NCI-H2196 (cell line): Measurements from ENCODE around the gene ITGA6.
A peak's percentile ranks its signal among the peaks of the same experiment; 100 is the strongest.

Experiments
- DNase-seq: peaks from one replicate; lab custom pipeline; 2025; ENCODE audit not compliant: unreplicated experiment; lab: John Stamatoyannopoulos, UW

ITGA6 gene

DNA sequence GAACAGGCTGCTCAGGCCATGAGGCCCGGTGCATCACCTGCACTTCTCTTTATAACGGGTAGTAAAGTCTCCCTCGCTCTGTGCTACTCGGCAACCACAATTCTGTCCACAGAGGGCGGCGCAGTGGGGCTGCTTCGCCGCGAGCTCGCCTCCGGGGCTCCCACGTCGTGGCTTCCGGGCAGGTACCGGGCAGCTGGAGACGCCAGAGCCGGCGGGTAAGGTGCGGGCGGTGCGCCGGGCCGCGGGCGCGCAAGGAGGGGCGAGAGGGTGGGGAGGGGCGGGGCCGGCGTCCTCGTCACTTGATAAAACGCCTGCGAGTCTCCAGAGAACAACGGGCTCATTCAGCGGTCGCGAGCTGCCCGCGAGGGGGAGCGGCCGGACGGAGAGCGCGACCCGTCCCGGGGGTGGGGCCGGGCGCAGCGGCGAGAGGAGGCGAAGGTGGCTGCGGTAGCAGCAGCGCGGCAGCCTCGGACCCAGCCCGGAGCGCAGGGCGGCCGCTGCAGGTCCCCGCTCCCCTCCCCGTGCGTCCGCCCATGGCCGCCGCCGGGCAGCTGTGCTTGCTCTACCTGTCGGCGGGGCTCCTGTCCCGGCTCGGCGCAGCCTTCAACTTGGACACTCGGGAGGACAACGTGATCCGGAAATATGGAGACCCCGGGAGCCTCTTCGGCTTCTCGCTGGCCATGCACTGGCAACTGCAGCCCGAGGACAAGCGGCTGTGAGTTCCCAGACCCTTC lies at the start of gene ITGA6:
TSS of gene ITGA6 (plus strand) at position 331 of the 734 bp plus-strand sequence.
- DNase-seq: peak; percentile 73

DNA sequence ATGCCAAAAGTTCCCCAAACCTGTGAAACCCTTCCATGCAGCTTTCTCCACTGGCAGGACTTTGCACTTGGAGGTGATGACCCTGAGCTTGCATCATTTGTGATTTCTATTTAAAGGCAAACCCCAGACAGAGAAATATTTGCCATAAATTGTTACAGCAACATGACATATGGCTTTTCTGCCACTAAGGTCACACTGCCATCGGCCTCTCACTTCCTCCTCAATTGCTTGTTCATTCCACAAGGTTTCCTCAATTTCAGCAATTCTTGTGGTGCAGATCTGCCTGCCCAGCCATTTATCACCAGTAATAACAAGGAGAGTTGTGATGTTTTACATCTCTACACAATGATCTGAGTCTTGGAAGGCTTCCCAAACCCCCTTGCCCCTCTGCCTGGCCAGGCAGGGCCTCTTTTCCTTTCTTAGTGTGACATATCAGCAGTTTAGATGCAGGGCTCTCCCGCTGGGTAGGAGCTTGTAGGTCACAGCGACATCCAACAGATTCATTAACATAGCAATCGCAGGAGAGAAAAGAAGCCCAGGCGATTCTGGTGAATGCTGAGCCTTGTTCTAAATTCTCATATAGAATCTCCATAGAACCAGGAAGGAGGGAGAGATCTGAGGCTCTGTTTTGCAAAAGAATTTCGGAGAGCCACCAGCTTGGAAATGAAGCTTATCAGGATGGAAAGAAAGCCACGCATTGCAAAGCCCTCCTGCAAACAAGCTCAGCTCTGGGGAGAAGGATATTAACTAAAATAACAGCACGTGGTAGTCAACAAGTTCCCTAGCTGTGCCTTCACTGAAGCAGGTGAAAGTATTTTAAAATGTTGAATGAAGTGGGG lies 46.7 kb upstream of the ITGA6 start:
- no peak for DNase-seq

DNA sequence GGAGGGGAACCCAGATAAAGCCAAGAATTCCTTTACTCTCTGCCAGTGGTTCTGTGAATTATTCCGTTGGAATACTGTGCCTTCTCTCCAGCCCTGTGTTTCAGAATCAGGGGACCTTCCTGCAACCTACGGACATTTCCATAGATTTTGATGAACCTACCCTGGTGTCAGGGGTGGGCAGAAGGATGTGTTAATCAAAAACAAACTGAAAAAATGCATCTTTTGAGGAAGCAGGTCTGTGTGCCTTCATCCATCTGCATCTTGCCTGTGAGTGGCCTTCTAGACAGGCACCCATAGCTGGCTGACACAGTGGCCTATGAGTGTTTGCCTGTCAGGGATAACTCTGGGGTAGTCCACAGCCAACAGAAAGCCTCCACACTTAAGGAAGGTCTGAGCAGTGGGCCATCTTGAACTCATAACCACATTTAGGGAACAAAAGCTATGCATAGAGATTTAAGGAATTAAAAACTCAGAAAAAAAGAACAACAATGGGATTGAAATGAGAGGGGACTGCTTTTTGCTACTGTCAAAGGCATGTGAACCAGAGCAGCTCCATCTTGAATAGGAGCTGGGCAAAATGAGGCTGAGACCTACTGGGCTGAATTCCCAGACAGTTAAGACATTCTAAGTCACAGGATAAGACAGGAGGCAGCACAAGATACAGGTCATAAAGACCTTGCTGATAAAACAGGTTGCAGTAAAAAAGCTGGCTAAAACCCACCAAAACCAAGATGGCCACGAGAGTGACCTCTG lies 45.9 kb upstream of the ITGA6 start:
- no peak for DNase-seq

DNA sequence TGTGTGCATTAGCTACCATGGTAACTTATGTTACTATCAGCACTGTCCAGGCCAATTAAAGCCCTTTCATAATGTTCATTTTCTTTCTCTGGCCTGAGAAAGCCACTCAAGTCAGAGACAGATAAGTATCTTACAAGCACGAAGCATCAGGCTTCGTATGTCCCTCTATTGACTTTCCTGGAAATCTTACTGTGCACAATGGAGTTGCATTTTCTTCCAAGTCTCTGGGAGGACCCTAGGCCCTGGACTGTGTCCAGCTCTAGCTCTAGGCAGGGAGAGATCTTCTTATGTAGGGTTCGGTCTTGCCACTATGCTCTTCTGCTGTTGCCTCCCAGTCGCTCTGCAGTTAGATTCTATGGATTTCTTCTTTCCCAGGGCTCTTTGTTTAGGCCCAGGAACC lies 40.0 kb upstream of the ITGA6 start:
- no peak for DNase-seq

DNA sequence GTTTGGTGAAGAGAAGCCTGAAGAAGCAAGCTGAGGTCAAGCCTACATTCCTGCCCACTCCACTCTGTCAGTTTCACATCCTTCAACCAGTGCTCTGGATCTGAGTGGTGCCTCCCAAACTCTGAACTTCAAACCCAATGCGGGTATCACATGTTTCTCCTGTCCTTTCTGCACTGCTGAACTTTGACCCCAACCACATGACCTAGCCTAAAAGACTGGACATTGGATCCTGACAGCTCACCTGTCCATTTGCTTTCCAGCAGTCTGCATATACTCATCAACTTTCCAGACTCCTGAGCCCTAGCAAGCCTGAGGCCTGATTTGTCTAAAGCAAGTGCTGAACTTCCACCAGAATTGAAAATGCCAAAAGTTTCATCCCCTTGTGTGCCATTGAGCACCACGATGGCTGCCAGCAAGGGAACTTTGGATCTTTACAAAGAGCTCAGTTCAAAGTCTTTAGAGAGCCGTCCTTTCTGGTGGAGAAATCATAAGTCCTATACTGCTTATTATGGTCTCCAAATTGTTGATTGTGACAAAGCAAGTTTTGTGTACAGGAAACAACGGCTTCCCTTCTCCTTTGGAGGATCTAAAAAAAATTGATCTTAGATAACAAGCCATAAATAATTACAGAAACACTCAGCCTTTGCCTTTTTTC lies 37.6 kb upstream of the ITGA6 start:
- no peak for DNase-seq

DNA sequence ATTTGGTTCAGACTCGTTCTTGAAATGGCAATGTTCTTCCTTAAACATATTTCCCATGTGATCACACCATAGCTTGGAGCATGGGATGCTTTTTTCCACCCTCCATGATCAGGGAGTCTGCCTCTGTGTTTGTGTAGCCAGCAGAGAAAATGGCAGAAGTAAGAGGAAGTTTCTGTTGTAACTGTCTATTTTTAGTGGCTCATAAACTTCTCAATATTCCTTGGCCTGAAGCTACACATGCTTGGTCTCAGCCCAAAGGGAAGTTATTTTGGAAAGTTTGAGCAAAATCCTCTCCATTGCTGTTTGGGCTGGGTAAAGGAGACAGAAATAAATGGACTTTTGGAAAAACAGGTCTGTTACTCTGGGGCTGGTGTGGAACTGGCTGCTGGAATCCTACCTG lies 33.4 kb upstream of the ITGA6 start:
- no peak for DNase-seq

DNA sequence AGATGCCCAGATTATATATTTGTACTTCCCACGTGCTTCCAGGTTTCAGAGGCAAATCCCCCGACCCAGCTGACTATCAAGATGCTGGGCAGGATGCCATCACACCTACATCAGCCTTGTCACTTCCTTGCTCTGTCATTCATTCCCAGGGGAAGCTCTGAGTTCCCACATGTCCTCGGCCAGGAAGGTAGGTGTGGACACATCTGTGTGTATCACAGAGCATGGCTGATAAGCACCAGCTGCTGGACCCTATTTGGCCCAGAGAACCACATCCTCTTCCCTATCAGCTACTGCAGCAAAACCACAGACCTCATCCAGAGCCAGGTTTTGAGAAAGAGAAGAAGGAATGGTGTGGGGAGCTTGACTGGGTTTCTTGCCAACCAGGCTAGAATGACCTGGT lies 31.9 kb upstream of the ITGA6 start:
- no peak for DNase-seq

DNA sequence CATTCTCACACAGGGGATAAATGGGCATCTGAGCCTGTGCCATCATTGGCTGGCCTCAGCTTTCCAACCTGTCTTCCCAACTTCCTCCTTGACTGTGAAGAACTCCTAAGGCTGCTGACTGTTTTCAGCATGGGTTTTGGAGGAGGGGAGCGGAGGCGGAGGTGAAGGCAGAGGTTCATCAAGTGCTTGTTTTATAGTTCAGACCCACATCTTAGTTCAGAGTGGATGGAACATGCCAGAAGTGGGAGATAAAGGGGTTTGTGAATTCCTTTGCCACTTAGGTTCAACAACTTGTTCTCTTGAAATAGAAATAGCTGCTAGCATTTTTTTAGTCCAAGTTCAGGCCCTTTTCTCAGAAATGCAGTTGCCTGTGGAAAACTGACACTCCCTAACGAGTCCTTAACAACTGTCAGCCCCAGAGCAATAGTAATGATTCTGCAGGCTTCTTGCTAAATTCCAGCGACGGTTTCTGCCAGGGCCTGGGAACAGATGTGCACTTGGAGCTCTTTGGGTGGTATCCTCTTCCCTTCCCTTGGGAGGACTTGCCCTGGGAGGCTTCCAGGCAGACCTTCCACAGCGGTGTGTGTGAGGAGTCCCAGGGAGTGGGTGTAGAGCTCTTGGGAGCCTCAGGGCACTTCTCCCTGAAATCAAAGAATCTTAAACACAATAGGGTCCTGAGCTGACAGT lies 30.1 kb upstream of the ITGA6 start:
- DNase-seq: no peak

DNA sequence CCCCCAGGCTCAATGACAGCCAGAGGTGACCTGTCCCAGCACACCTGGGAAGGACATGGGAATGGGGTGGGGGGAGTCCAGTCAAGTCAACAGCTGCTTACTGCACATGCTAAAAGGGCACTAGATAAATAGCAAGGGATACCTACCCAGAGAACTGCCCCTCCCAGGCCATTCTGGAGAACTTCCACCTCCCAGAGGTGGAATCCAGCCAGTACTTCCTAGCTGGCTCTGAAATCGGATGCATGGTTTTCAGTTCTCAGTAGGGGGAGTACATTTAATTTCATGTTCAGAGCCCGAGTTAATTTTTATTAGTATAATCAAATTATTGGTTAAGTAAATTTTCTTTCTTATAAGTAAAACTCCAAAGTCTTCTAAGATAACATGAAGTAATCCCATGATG lies 28.9 kb upstream of the ITGA6 start:
- DNase-seq: no peak

DNA sequence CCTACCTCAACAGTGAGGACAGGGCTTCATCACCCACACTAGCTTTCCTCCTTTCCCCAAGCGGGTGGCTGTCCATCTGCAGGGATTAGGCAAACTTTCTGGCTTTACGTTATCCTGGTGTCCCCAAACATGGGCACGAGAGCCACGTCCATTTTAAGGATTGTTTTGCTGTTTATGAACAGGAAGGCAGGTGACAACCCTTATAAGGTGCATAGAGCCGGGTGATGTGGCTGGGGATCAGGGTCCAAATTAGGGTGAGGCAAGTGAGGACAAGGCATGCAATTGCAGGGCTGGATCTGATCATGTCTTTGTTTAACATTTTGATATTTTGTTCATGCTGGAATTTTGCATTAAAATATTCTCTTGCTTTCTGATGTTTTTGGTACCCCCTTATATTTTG lies 27.6 kb upstream of the ITGA6 start:
- no peak for DNase-seq

DNA sequence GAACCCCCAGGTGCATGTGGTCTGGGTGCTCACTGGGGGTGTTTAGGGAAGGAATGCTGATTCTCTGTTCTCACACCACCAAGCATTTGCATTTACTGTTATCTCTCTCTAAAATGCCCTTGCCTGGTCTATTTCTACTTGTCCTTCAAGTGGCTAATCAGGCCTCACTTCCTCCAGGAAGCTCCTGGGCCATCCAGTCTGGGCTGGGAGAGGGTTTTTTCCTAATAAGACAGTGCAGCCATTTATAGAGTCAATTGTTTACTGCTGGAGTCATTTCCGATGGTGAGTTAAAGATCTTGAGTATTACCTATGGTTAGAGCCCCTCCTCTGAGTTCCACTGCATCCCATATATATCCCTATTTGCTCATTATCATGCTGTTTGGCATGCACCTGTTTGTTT lies 25.2 kb upstream of the ITGA6 start:
- DNase-seq: no peak

DNA sequence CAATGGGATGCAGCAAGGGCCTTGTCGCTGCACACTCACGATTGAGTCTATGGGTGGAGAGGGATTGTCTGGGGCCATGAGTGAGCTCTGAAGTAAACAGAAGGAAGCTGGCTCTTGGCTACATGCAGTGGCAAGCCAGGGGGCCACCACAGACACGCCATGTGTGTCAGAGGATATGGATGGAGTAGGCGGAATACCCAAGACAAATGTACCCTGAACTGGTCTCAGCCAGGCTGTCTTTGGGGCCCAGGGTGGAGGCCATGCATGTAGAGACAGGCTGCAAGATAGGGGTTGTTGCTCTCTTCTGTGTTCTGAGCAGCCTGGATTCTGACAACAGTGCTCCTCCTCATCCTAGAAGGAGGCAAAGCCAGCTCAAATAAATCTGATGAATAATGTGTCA lies 24.0 kb upstream of the ITGA6 start:
- DNase-seq: no peak

DNA sequence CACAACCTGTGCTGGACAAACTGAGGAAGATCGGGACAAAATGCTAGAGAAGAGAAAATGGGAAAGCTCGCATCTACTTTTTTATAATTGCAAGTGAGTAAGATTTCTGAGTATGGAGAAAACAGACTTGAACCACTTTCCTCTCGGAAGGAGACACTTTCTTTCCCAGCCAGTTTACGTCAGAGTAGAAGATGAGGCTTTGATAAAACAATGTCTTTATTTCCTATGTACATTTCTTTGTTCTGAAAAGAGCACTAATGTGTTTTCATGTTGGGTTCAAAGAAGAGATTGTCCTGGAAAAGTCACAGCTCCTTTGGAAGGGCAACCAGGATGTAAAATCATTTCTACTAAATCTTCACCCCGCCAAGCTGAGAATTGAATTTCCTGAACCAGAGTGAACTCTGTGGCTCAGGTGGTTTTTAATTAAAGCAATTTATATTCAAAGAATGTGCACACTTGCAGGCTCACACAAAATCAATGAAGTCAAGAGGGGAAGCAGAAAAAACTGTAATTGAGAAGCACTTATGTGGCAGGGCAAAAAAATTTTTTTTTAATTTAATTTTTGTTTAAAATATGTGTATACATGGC lies 23.4 kb upstream of the ITGA6 start:
- no peak for DNase-seq

DNA sequence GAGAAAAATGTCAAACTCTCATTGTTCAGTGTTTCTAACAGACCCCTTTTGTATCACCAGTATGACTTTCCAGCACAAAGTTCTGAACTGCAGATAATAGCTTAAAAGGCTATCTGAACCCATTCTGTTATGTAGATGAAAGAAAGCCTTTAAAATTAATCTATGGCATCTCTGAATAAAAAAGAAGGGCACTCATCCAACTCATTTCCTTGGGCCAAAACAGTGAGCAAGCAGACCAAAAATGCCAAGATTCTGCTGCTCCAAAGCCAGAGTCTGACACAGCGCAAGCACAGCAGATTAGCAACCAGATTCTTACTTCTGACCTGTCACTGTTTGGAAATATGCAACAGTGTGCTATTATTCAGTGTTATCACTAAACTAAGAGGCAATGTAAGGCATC lies 22.6 kb upstream of the ITGA6 start:
- DNase-seq: no peak

DNA sequence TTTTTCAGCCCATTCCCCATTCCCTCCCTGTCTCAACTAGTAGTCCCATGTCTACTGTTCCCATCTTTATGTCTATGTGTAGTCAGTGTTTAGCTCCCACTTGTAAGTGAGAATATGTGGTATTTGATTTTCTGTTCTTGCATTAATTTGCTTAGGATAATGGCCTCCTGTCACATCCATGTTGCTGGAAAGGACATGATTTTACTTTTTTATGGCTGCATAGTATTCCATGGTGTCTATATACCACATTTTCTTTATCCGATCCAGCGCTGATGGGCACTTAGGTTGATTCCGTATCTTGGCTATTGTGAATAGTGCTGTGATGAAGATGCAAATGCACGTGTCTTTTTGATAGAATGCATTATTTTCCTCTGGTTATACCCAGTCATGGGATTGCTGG lies 21.7 kb upstream of the ITGA6 start:
- no peak for DNase-seq

DNA sequence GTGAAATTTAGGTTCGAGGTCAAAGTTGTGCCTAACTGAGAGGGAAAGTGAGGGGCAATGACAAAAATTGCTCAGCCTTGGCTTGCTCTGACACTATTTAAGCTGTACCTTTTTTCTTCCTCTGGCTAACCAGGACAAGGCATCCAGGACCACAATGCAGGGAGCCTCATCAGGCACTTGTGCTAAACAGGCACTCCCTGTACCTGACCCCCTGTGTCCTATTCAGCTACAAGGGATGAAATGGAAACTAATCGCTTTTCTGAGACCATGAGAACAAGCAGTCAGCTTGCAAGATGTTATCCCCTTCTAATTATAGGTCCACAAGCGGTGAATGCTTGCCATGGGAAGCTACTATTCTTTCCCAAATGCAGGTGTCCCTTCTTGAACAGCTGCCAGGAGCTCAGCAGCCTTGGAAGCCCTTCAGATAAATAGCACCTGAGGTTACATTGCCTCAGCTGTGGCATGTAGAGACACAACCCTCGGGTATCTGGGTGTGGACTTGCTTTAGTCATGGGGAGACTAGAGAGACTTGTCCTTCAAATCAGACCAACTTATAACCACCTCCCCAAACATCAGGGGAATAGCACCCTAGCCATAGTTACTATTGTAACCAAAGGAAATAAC lies 19.1 kb upstream of the ITGA6 start:
- peak; percentile 53 for DNase-seq

DNA sequence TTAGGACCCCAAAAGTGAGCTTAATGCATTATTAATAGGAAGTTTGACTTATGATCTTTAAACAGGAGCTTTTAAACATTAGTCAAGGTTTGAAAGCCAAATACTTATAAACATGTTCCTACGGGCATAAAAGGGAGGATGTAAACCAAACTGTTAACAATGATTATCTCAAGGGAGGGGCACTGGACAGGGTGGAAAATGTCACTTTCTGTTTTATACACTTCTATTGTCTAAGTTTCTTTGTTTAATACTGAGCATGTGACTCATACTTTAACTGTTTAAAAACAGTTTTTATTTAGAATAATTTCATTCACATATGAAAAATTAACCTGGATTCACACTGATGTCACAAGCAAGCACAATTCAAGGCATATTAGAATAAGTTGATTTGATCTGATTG lies 18.3 kb upstream of the ITGA6 start:
- DNase-seq: no peak

DNA sequence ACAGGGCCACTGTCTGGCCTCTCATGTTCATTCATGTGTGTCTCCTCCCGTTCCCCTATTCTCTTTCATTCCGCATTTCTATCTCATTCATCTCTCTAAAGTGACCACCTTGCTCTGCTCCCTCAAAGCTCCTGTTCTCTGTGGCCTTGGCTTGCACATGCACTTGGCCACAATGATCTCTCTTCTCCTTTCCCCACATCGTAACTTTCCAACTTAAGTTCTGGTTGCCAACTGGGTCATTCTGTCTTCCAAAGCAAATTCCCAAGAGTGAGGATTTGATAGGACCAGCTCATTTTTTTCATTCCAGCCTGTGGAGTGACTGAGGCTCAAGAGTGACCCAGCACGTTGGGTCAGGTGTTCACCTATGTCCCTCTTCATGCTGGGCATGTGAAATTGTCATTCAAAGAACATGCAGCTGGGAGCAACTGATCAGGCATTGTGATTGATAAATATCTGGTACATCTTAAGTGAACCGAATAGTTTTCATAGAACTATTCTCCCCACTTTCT lies 14.3 kb upstream of the ITGA6 start:
- DNase-seq: no peak

DNA sequence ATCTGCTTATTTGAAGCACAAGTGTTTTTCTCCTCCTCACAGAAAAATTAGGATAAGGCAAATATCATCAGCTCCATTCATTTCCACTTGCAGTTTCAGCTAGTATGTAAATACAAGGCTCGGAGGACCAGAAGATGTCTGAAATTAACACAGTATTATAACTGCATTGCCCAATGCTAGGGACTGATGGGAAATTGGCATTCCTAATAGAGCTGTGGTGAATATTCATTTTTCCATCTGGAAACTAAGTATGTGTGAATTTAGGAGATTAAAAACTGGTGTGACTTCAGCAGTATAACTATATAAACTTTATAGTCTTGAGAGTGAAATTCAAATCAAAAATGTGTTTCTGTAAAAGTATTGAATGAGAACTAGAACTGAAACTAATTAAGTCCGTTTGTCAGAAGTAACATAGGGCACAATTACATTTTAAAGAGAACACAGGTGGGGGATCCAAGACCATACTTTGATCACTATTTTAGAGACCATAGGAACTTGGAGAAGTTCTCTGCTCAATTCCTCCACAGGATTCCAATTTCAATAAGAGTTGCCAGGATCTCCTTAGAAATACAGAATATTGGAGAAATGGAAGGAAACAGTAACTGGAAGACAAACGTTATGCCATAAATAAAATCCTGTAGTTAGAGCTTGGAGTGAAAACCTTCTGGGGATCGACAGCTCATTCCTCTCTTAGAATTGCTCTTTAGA lies 12.1 kb upstream of the ITGA6 start:
- no peak for DNase-seq
